HG02798 (cell line): ENCODE results near the gene AFG3L2.

Experiments
- ATAC-seq: cut with Tn5 transposase; IDR thresholded peaks from one replicate; pipeline ENCODE4 v1.9.1; 2021; ENCODE audit warnings: mild to moderate bottlenecking; ENCODE audit not compliant: unreplicated experiment, poor library complexity

Gene AFG3L2

GRCh38 chr18:12306752-12307700 is 70.0 kb downstream of the AFG3L2 start:
- ATAC-seq, result no peak

- no peak for ATAC-seq
These were observed 70.9 kb downstream of the AFG3L2 start for GRCh38 chr18:12305930-12306629.

- ATAC-seq, result no peak
These were observed 71.8 kb downstream of the AFG3L2 start for GRCh38 chr18:12305211-12305610.

DNA sequence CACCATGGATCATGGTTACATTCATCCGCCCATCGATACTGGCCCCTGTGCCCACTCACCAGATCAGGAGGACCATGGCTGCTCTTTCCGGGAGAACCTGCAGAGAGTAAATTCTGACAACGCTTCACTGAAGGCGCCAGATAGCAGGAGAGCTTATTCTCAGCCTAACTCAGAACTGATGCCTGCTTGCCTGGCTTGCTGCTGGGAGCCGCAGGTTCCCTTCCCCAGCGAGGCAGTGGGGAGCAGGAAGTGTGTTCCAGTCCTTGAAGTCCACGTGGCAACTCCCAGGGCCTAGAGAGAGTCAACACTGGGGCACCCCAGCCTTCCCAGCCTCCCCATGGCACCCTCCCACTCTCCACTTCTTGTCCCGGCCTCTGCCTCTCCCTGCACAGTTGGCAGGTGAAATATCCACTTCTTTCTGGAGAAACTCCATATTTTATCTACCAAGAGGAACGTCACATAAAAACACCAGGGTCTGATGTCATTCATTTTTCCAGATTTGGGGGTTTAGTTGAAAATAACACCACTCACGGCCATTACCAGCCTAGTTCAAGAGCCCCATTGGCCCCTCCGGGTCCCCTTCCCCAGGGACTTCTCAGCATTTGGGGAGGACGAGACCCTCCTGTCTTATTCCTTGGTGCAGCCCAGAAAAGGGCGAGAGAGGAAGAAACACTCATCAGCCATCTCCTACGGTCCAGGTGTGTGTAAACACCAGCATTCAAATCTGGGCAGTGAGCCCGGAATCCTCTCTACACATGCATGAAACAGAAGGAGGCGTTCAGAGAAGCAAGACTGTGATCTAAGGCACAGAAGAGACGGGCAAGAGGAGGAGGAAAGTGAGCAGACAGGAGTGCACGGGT is 72.4 kb downstream of the AFG3L2 start:
- ATAC-seq, result no peak

DNA sequence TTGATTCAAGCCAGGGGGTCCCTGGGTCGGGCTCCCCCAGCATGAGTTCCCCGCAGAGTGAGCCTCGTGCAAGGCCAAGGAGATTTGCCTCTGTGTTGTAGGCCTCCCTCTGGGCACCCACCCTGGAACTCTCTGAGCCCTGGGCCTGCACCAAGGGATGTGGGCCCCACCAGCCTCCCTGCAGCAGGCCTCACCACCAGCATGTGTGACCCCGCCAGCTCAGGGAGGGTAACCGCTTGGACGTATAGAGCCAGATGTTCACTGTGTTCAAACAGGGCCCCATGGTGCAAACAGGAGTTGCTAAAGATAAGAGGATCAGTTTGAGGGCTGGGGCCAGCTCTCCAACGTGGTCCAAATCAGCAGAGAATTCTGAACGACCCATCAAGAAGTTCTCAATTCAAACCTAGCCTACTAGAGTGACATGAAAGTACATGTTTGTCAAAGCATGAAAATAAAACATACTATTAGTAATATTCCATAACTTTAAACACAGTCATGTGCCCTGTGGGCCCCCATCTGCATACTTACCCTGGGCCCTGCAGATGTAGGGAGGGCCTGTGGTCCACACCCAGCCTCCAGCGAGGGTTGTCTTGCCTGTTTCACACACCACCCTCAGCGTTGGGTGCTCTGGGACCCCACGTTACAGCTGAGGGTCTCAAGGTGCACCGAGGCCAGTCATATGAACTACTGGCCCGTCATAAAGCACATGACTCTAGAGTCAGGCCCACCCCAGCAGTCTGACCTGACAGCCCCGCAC is 74.5 kb downstream of the AFG3L2 start:
- no peak for ATAC-seq

DNA sequence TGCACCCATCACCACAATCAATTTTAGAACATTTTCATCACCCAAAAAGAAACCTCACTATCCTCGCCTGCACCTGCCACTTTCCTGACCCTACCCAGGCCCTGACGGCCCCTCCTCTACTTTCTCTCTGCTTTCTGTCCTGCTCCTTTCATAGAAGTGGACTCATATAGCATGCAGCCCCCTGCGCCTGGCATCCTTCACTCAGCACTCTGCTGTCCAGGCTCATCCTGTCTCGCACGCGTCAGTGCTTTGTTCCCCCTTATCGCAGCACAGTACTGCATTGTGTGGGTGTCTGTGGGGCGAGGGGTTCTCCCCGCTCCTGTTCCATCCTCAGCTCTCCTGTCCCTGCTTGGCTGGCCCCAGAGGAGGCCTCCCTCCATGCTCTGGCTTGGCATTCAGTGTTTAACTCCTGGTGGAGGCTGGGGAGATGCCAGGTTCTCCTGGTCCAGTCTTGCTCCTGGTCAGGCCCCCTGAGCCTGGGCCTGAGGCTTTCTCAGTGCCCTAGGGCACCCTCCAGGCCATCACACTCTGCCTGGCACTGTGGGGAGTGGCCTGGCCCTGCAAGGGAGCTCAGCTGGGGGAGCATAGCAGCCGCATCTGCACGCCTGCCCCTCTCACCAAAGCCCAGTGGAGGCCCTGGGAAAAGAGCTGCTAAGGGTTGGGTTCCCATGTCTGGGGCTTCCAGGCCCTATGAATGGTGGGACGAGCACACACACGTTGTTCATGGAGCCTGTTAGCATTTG is 75.6 kb downstream of the AFG3L2 start:
- ATAC-seq, result no peak

DNA sequence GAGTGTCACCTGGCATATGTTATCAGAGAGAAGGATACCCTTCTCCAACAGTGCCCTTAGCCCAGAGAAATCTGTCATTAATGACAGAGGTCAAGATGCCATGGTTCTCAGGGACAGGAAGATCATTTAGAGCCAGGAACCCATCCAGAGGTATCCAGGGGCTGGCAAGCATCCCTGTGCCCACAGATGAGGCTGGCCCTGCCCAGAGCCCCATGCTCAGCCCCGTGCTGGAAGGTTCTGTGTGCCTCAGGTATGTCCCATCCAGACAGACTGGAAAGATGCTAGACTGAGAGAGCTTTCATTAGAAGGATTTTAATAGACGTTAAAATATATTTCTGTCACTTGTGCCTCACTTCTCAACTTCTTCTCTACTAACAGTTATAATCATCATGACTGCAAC is 77.2 kb downstream of the AFG3L2 start:
- ATAC-seq, result no peak

DNA sequence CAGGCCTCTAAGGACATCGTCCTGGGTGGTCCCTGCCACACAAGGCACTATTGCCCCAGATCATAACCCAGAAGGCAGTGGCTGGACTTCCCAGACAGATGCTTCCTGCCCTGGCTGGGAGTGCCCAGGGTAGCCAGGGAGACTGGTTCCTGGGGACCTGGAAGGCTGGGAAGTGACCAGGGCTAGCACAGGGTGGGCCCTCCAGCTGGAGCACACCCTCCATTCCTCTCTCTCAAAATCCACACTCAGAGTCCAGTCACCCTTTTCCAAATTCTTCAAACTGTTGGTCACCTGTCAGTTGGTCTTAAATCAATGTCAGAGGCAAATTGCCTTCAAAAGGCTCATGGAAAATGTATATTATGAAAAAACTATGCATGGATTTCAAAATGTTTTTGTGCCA is 80.6 kb downstream of the AFG3L2 start:
- ATAC-seq, result no peak

GRCh38 chr18:12296087-12296403 is 81.0 kb downstream of the AFG3L2 start:
- ATAC-seq, result no peak

GRCh38 chr18:12295389-12296086 is 81.5 kb downstream of the AFG3L2 start:
- no peak for ATAC-seq

DNA sequence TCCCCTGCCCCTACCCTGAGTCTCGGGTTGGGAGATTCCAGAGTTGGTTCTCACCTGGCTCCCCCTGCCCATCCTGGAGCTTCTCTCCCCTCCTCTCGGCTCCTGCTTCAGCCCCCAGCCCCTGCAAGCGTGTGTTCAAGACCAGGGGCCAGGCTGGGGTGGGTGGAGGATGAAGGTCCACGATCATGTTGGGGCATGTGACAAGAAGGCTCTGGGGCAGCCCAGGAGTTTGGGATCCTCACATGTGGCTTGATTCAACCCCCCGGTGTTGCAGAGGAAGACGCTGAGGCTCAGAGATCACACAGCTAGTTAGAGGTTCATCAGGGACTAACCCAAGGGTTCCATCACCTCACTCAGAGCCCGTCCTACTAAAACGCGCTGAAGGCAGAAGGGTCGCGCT is 83.2 kb downstream of the AFG3L2 start:
- ATAC-seq, result no peak

- ATAC-seq, result no peak
These were observed 85.3 kb downstream of the AFG3L2 start for GRCh38 chr18:12291690-12292089.

DNA sequence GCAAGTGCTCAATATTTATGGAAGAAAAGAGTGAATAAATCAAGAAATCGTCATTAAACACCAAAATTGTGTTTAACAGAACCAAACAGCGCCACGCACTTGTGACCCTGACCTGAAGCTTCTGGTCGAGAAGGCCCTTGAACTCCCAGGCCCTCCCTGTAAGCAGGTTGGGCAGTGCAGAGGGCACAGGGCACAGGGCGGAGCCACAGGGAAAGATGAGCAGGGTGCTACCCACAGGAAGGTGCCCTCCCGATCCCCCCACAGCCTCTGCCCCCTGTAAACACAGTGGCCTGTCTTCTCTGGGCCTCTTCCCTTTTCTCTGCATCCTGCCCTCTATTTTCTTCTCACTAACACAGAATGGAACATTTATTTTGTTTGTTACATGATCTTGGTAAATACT is 85.9 kb downstream of the AFG3L2 start:
- no peak for ATAC-seq

GRCh38 chr18:12290086-12290485 is 86.9 kb downstream of the AFG3L2 start:
- no peak for ATAC-seq

GRCh38 chr18:12288403-12288755 is 88.6 kb downstream of the AFG3L2 start:
- no peak for ATAC-seq

DNA sequence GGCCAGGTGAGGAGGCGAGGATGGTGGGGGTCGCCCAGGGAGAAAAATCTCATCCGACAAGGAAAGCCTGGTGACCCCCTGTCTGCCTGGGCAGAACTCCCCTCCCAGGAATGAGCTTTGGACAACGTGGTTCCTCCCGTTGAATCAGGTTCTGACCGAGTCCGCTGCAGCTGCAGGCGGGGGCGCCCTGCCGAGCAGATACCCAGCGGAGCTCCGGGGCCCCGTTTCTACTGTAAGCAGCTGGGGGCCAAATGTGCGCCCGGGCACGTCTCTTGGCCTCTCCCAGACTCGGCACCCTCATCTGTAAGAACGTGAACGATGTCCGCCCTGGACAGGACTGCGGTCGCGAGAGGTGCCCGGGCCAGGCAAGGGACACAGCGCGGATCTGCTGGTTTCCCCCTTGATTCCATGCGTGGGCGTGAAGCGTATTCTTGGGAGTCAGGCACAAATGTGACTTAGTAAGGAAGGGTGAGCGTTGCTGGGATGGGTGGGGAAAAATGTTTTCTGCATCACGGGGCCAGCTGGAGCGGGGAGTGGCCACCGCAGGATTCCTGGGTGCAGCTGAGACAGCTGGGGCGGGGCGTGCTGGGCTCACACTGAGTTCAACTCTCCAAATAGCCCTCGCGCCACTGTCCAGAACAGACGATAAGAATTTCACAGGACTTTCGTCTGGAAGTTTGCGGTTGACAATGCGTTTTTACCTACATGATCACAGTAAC is 89.2 kb downstream of the AFG3L2 start:
- ATAC-seq, result no peak

DNA sequence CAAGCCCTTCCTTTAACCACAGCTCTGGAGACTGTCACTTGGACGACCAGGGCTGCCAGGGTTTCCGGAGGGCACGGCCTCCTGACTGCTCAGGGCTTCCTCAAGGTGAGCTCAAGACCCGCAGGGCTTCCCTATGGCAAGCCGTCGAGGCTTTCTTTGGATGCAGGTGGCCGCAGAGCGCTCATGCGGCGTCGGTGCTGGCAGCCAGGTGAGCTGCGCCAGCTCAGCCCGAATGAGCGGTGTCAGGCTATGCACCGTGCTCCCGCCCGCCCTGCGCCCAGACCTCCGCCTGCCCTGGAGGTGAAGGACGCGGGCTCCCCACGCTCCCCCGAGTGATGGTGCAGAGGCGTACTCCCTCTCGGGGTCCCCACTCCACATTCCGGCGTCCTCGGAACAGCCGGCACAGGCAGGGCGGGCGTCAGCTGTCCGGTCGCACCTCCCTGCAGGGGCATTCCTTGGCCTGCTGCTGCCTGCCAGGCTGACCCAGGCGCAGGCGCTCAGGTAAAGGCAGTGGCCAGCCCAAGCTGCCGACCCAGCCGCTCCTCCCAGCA is 89.8 kb downstream of the AFG3L2 start:
- ATAC-seq, result no peak

DNA sequence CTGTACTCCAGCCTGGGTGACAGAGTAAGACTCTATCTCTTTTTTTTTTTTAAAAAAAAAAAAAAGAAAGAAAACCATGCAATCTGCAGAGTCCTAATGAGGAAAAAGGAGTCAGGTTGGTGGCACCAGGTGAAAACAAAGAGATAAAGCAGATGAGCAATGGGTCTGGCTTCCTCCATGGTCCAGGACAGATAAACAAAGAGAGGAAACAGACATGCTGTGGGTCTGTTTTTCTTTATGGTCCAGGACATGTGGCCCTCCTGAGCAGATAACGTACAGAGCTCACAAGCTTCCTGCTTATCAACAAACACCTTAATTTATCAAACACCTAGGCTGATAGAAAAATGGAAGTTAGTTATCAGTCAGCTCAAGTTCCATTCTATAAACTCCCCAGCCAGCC is 93.4 kb downstream of the AFG3L2 start:
- no peak for ATAC-seq
